HG03521 (cell line): Measurements from ENCODE around the gene MLLT10.

ENCODE experiments used
- ATAC-seq: cut with Tn5 transposase; IDR thresholded peaks from one replicate; pipeline ENCODE4 v1.9.1; 2021; ENCODE audit warnings: mild to moderate bottlenecking, moderate library complexity; ENCODE audit not compliant: unreplicated experiment

Gene MLLT10

DNA sequence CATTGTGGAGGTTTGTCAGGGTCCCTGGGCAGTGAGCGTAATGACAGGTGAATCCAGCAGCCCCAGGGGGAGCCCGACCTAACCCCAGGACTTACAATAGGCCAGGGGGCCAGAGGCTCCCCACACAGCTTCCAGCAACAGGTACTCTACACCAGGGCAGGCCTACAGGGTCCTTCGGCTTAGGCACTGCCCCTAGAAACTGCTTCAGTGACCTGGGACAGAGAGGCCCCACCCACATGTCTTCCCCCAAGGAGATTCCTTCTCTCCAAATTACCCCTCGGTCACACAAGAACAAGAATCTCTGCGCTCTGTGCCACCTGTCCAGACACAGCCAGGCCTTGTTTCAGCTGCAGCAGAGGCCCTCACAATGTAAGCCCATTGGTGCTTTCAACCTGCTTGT, 32.9 kb upstream of the MLLT10 start:
- no peak for ATAC-seq

DNA sequence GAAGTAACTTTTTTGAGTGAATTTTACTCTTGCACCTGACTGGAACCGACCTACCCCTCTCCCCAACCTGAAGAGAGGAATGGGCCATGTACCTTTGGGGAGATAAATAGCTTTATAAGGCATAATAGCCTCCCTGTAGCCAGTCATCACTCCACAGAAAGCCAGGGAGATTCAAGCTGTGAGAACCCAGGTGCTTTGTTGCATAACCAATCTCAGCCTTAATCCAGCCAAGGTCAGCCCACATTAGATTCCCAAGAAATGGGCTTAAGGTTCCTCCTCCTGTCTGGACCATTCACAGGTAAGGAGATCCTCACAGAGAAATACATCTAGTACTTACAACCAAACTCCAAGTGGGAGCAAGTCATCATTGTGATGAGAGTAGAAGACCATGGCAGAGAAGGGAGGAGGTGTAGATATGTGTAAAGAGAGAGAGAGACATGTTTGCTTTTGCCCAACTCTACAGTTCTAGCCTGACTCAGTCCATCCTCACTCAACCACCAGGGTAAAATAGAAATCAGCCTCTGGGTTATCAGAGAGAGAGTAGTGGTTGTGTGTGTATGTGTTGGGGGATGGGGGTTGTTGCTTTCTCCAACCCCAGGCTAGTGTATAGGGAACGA, 32.2 kb upstream of the MLLT10 start:
- no peak for ATAC-seq

DNA sequence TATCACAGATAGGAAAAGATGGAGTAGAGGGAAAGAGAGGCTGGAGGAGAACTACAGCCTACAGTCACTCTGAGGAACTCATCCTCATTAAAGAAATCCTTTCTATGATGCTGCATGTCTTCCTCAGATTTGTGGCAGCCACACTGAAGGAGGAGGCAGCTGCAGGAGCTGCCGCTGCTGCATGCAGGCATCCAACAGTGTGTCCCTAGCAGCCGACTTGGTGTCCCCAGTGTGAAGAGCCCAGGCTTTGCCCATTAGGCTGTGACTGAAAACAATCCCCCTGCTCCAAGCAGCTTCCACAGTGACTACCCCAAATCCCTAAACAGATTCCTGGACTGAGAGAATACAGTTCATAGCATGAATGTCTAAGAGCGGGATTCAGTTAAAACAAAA, 31.7 kb upstream of the MLLT10 start:
- ATAC-seq = no peak

DNA sequence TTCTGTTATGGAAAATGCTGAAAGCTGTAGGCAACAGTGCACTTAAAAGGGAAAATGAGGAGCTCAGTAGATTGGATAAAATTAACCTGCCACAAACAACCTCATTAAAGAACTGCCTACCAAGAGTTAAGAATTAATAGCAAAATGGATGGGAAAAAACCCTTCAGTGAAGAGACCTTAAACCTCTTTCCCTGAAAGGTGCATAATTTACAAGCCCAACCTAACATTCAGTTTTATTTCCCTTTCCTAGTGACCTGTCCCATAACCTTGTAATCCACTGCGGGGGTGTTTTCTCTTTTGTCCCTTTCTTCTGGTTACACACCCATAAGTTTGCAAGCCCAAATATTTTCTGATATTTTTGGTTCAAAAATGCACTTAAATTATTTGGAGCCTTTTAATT, 30.5 kb upstream of the MLLT10 start:
- no peak for ATAC-seq

DNA sequence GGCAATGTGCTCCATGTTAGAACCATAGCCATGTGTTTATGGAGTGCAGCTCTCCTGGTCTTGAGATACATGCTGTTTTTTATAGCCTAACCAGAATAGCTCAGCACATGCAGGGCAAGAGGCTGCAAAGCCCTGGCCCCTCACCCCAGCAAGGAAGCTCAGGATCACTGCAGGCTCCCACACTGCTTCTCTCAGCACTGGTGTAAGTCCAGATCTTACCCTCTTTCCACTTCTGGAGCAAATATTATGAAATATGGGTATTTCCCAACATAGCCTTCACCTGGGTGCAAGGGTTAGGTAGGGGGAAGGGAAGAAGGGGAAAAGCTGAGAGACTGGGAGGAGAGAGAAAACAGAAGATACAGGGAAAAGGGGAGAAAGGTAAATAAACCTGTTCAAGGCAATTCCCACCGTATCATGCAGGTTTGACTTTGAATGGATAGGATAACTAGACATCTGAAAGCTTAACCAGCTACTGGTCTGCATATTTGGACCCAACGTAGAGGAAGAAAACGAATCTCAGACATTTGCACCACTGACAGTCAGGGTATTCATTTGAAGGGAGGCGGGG, 28.2 kb upstream of the MLLT10 start:
- ATAC-seq = no peak

DNA sequence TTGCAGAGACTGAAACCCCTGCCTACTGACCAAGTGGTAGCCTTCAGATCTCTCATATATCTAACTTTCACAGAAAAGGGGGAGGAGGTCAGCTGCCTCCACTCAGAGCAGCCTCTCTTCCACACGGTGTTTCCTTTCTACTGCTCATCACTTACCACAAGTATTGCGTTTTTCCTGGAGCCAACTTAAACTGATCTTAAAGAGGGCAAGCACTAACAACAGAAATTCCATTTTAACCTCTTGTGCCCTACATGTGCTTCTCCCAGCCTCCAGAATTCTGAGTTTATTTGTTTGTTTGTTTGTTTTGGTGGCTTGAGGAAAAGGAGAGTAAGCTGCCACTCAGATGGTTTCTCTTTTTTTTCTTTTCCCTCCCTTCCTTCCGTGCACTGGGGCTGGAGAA, 27.7 kb upstream of the MLLT10 start:
- no peak for ATAC-seq

DNA sequence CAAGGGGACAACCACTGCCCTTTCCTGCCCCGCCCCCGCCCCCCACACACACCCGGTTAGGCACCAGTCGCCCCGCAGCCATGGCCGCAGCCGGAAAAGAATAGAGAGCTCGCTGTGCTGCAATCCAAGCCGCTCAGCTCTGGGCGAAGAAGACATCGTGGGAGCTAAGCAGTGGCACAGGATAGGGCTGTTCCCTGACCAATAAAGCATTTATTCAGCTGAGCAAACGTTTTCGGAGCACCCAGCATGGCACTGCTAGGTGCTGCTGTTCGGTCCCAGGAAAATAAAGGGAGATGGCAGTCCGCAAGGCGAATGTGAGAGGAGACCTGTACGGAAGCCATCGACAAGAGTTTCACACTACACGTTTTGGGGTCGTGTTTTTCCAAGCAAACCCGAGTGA, 26.9 kb upstream of the MLLT10 start:
- no peak for ATAC-seq

DNA sequence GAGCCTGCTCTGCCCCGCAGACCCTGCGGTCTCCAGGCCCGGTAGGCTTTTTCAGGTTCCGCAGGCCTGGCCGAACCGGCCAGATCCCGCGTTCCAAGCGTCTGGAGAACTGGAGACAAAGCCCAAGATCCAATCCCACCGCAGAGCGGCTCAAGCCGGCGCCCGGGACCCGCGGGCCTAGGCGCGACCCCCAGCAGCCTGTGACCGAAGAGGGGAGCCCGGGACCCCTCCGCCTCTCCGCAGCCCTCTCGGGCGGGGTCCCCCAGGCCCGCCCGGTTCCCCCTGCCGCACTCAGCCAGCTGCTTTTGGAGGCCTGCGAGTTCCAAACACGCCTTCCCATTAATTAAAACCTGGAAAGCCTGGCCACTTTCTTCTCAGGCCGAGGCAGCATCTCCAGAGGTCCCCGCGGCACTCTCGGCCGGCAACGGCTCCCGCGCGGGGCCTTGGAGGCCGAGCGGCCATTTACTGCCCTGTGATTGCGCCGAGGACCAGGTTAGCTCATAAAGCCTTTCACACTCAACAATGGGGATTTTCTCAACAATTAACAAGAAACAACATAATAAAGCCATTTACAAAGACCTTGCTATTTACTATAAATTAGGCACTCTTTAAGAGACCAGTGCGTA, 25.2 kb upstream of the MLLT10 start:
- no peak for ATAC-seq

DNA sequence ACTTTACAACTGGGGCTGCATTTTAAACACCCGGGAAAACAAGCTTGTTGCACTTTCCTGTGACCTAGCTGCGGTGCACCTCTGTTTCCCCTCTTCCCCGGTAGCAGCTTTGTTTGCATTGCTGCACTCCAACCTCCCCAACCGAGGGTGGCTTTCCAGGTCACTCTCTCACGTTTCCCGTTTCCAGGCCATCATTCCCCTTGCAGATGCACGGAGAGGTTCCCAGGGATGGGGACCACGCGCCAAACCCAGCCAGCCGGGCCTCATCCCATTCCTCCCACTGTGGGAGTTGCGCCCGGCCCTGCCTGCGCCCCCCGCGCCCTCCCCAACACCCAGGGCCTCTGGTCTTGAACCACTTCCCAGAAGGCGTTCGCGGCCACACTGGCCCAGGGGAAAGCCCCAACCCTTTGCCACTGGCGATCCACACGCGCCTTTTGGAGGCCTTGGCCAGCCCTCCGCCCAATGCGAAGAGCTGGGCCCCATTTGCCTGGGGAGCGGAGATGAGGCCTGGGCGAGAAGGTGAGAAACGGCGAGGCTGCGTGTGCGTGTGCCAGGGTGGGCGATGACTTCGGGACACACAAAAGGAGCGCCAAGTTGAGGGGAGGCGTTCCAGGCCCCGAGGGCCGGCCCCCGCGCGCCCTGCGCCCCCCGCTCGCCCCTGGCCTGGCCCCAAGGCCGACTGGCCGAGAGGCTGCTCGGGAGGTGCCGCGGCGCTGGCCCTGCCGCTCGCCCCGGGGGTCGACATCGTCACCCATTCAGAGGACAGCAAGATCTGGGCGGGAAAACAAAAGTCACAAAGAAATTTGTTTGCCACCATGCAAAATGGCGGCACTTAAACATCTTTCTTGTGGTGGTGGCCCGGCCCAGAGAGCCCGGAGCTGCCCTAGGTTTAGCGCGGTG, 24.4 kb upstream of the MLLT10 start:
- no peak for ATAC-seq

DNA sequence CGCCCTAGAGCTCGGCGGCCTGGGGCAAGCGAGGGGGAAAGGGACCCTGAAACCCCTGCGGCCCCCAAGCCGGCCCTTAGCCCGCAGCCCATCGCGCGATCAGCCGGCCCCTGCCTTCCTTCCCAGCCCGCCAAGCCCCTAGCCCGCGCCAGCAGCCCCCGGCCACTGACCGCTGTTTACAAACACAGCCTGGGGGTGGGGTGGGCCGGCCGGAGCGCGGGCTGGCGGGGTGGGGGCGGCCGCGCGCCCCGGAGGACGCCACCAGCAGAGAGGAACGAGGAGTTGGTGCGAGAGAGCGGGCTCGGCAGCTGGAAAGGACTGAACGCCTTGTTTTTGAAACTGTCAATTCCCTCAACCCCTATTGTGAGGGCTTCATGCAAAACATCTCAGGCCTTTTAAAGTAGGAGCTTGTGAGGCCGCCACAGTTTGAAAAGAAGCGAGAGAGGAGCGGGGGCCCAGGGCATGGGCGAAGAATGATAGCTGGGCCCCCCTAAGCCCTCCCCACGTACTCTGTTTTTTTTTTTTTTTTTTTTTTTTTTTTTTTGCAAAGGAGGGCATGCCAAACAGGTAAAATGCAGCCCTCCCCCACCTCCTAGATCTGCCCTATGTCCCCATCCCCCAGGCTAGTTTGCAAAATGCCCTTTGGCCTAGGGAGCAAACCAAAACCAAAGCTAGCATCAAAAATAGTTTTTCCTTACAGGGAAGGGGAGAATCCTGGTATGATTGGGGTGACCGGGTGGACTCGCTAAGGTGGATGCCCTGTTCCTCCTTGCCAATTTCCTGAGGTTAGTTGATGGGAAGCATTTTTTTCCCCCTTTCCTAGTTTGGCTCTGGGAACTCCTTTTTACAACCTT, 23.6 kb upstream of the MLLT10 start:
- ATAC-seq = no peak

DNA sequence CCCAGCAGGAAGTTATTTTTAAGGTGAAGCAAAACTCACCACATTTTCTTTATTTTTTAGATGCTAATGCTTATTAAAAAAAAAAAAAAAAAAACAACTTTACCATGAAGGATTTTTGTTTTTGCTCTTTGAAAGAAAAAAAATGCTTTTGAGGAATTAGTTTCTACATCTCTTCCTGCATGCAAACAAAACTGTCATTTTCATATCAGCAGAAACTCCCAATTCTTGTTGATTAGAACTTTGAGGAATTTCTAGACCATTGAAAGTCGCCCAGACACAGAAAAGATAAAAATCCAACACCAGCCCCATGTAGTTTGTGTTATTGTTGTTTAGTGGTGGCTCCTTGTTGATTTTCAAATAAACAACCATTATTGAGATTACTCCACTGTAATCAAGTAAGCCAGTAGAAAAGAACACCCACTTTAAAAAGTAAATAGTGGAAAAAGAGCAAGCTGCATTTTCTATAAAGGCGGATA, 22.9 kb upstream of the MLLT10 start:
- no peak for ATAC-seq

DNA sequence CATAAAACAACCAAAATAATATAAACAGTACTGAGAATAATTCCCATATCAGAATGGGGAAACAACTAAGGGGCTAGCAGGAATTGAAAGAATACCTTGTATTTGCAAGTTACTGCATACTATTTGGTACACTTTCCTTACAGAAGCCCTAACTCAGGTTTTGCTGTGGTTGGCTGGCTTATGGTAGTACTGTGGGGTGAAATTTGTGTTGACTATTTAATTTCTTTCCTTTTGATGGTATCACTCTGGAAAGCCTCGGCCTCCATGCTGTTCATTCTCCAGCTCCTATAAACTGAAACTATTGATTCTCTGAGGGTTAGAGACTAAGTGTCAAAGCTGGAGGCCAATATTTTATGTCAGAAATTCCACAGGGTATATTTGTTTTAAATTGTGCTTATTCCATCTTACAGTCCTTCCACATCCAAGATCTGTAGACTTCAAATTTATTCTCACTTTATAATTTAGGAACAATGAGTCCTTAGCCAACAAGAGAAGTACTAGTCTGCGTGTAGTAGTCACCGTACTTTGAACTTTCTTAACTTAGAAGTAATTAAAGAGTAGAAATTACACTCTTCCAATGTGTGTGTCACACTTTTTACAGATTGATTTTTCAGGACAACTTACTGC, 22.0 kb upstream of the MLLT10 start:
- no peak for ATAC-seq

DNA sequence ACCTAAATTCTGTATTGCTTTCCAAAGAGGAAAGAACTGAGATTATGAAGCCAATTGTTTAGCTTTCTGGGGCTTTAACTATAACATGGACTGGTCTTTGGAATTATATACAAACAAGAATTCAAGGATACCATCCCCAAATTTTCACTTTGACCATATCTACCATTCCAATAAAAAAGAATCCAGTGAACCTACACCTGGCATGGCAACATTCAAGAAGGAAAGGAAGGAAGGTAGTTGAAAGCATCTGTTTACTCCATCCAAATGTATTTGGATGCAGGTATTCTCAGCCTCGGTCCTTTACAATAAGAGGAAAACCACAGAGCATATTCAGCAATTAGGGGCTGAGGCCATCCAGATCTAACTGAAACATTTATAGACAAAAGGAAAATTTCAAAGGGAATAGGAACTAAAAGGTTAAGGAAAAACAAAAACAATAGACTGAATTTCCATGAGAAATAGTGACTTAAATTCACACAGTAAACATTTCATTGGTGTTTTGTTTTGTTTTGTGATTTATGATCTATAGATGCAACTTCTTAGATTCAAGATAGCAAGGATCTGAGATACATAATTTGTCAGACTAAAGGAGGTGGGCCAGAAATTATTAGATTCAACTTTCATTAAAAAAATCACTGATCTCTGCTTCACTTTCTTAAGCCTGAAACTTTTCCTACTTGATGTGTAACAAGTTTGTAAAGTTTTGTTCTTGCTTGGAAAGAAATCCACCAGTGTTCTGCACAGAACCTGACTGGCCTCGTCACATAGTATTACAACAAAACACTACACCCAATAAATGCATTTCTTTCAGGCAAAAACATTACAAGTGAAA, 21.2 kb upstream of the MLLT10 start:
- no peak for ATAC-seq

DNA sequence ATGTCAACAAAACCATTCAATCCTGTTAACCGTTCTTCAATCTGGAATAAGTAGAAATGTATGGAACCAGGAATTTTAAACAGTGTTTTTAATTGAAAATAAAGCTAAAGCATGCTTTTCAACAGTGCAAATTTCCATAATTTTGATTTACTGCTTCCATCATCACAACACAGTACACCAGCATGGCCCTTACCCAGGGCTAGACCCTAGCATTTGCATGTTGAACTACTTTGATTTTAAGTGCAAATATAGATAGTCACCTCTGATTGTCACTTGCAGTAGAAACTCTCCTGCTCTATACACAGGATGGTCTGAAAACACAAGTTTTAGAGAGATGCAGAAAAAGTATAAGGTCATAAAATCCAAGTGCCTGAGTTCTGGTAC, 20.6 kb upstream of the MLLT10 start:
- no peak for ATAC-seq

DNA sequence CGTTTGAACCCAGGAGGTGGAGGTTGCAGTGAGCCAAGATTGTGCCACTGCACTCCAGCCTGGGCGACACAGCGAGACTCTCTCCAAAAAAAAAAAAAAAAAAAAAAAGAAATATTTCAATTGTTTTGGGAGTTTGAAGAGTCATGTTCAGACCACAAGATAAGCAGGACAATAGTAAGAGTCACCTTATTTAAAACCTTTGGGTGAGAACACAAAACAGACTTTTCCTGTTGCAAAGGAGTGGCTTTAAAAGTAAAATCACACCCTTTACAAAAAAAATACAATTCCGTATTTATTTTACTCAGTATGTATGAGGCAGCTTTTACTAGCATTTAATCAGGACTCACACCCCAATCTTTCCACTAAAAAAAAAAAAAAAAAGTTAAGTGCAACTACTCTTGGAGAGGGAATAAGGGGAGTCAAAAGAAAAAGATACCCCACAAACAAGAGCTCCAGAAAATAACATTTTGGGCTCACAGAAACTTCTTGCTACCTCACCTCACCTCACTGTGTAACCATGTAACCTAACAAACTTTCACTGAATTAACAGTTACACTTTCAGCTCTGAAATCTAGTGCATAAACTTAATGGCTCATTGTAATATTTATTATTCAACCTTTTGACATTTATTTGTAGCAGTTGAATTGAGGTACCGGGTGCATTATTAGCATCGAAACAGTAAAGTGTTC, 19.8 kb upstream of the MLLT10 start:
- no peak for ATAC-seq

DNA sequence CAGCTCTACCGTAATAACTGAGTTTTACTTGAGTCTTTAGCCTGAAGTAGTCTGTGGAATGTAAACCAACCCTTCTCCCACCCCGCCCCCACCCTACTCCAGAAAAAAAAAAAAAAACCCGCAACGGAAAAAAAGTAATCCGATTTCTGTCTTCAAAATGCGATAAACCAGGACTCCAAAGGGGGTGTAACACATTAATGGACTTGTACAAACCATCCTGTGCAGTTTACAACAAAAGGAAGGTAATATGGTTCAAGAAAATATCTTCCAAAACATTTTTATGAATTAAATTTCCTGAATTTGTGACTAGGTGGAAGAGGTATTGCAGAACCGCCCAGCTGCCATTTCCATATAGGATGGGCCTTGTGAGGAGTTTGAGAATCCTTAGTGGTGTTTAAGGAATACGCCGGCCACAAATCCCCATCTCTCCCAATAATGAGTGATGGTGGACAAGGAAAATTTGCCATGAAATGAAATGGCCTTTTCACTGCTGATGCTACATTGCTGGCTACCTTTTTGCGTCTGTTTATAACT, 19.1 kb upstream of the MLLT10 start:
- ATAC-seq = no peak

DNA sequence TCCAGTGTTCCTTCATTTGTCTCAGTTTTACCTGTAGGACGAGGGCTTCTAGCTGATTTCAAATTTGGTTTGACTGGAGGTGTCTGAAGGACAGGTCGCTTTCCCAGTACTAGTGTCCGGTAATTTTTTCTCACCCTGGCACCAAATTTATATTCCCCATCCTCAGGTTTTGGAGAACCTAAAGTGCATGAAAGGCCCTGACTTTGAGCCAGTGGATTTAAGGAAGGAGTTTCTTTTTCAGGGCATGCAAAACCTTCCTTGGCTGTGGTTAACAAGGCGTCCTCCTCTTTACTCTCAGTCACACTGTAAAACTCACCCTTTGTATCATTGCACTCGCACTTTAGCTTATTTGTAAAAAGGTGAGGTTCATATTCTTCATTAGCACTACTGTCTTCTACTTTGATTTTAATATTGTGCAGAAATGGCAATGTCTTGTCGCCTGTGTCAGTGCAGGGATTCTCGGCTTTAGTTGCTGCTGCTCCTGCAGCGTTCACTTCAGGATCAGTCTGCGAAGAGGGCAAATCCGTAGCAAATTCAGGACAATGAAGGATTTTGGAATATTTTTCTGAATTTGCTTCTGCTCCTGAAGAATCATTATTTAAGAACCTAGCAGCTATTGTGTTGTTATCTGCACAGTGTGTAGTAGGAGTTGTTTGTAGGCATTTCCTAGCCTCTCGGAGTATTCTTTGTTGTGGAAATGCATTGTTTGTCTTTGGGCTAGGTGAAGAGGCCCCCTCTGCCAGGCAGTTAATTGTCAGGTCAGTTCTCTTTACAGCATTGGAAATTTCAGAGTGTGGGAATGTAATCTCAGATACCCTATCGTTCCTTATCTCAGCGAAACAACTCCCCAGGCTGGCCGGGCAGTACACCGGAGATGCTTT, 18.4 kb upstream of the MLLT10 start:
- no peak for ATAC-seq
